Osteocyte (in vitro differentiated cells): ENCODE data around the gene IMPDH2. TPM values are rescaled to one million over a fixed set of nuclear protein-coding genes. Genes with fewer than 3 reads are reported as not detected.
A peak's percentile ranks its signal among the peaks of the same experiment; 100 is the strongest.

Experiments
- DNase-seq: peaks from one replicate; pipeline ENCODE4 v3.0.0; 2021; ENCODE audit warnings: mixed read lengths; ENCODE audit not compliant: unreplicated experiment; ENCODE audit errors: extremely low spot score
- H3K27ac Mint-ChIP-seq: one replicate; pipeline ENCODE4 v1.8.0; 2021; ENCODE audit warnings: mild to moderate bottlenecking, mixed read lengths; ENCODE audit not compliant: unreplicated experiment
- H3K27me3 Mint-ChIP-seq: one replicate; pipeline ENCODE4 v1.8.0; 2021; ENCODE audit warnings: mixed read lengths; ENCODE audit not compliant: unreplicated experiment
- H3K36me3 Mint-ChIP-seq: one replicate; pipeline ENCODE4 v1.8.0; 2021; ENCODE audit warnings: mixed read lengths; ENCODE audit not compliant: unreplicated experiment
- H3K4me1 Mint-ChIP-seq: one replicate; pipeline ENCODE4 v1.8.0; 2021; ENCODE audit warnings: mixed read lengths; ENCODE audit not compliant: unreplicated experiment
- H3K4me3 Mint-ChIP-seq: one replicate; pipeline ENCODE4 v1.8.0; 2021; ENCODE audit warnings: mild to moderate bottlenecking, moderate library complexity, mixed read lengths; ENCODE audit not compliant: unreplicated experiment
- H3K9me3 Mint-ChIP-seq: one replicate; pipeline ENCODE4 v1.8.0; 2021; ENCODE audit warnings: mixed read lengths; ENCODE audit not compliant: unreplicated experiment
- CTCF ChIP-seq: fragments of 200-600 bp; sonication (generic); IDR thresholded peaks from 2 replicates; pipeline ENCODE4 v1.5.0; 2021; ENCODE audit warnings: antibody characterized with exemption, mild to moderate bottlenecking, moderate library complexity
- total RNA-seq: library from RNA; stranded (reverse); gene quantifications from 2 replicates; pipeline ENCODE4 v1.2.1, GENCODE V29; 2021

Gene IMPDH2
- total RNA-seq, 1 donor from 2014 or later = 202 TPM

- H3K27ac Mint-ChIP-seq = no peak overlapping the region
- TF ChIP-seq CTCF = no peak
- no peaks in the 10 kb centered on the region for H3K27me3 Mint-ChIP-seq
- no peak overlapping the region for H3K4me3 Mint-ChIP-seq
- peaks cover 6% of the 10 kb centered on the region for H3K4me1 Mint-ChIP-seq
- no peaks in the 10 kb centered on the region for H3K9me3 Mint-ChIP-seq
- peaks cover 16% of the 10 kb centered on the region for H3K36me3 Mint-ChIP-seq
- DNase-seq = no peak
Observed at GRCh38 chr3:48997102-48997635, 32.0 kb downstream of the IMPDH2 start.

- TF ChIP-seq CTCF = no peak
Observed at GRCh38 chr3:48996640-48997039, 32.6 kb downstream of the IMPDH2 start.

GRCh38 chr3:48993834-48994233 lies 35.4 kb downstream of the IMPDH2 start:
- no peaks in the 10 kb centered on the region for H3K27me3 Mint-ChIP-seq
- no peak for DNase-seq
- peaks cover 28% of the 10 kb centered on the region for H3K4me1 Mint-ChIP-seq
- no peaks in the 10 kb centered on the region for H3K9me3 Mint-ChIP-seq
- H3K4me3 Mint-ChIP-seq = no peak overlapping the region
- H3K27ac Mint-ChIP-seq = no peak overlapping the region
- peaks cover 14% of the 10 kb centered on the region for H3K36me3 Mint-ChIP-seq
- TF ChIP-seq CTCF = no peak

More at GRCh38 chr3:48996640-48997039, 32.6 kb downstream of the IMPDH2 start:
- Mint-ChIP-seq H3K4me1 (peaks cover 11% of the 10 kb centered on the region), H3K36me3 (peaks cover 16% of the 10 kb centered on the region), H3K4me3 (no peak overlapping the region), H3K9me3 (no peaks in the 10 kb centered on the region), H3K27me3 (no peaks in the 10 kb centered on the region), H3K27ac (no peak overlapping the region)
- DNase-seq = no peak

GRCh38 chr3:48991851-48992545 lies 37.2 kb downstream of the IMPDH2 start:
- Mint-ChIP-seq H3K4me3 (no peak overlapping the region), H3K9me3 (no peaks in the 10 kb centered on the region), H3K27me3 (no peaks in the 10 kb centered on the region), H3K4me1 (peaks cover 31% of the 10 kb centered on the region), H3K36me3 (peaks cover 10% of the 10 kb centered on the region), H3K27ac (no peak overlapping the region)
- no peak for DNase-seq
- no peak for TF ChIP-seq CTCF

- Mint-ChIP-seq H3K27me3 (no peaks in the 10 kb centered on the region), H3K4me3 (peak overlapping the region; percentile 73), H3K4me1 (peaks cover 31% of the 10 kb centered on the region), H3K27ac (peak overlapping the region; percentile 83), H3K9me3 (no peaks in the 10 kb centered on the region), H3K36me3 (peaks cover 9% of the 10 kb centered on the region)
- no peak for DNase-seq
- no peak for TF ChIP-seq CTCF
Observed at GRCh38 chr3:48990636-48991469, 38.3 kb downstream of the IMPDH2 start.
